ENCODE measurements around the gene OR1J2. TPM values are rescaled to one million over a fixed set of nuclear protein-coding genes. Genes with fewer than 3 reads are reported as not detected.

OR1J2 gene, protein sequence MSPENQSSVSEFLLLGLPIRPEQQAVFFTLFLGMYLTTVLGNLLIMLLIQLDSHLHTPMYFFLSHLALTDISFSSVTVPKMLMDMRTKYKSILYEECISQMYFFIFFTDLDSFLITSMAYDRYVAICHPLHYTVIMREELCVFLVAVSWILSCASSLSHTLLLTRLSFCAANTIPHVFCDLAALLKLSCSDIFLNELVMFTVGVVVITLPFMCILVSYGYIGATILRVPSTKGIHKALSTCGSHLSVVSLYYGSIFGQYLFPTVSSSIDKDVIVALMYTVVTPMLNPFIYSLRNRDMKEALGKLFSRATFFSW
- not detected in 2 replicates for total RNA-seq

DNA sequence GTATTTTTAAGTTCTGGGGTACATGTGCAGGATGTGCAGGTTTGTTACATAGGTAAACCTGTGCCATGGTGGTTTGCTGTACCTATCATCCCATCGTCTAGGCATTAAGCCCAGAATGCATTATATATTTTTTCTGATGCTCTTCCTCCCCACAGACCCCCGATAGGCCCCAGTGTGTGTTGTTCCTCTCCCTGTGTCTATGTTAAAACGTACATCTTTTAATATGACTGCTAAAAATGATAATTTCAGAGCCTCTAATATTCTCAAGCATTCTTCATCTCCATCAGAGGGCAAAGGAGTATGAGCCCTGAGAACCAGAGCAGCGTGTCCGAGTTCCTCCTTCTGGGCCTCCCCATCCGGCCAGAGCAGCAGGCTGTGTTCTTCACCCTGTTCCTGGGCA lies at the start of gene OR1J2:
Gene OR1J2, plus strand, starts transcription at position 301 of the 400 bp plus-strand sequence. Its CDS starts 0 bp downstream, at position 301.

DNA sequence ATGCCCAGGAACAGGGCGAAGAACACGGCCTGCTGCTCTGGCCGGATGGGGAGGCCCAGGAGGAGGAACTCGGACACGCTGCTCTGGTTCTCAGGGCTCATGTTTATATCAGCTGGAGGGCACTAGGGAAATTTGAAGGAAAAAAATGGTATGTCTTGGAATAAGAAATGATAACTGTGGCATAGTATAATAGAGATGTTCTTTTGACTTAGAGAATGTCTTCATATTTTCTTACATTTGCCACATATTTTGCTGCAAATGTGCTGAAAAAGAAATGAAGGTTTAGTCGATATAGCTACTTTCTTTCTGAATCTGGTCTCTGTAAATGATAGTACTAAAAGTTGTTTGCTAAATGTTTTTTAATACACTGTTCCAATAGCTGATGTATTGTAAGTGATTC lies 32.8 kb upstream of the OR1J2 start, which contains the start of gene OR1J1:
Gene OR1J1, minus strand, starts transcription at position 101 of the 400 bp plus-strand sequence. Its CDS starts 0 bp downstream, at position 101.

DNA sequence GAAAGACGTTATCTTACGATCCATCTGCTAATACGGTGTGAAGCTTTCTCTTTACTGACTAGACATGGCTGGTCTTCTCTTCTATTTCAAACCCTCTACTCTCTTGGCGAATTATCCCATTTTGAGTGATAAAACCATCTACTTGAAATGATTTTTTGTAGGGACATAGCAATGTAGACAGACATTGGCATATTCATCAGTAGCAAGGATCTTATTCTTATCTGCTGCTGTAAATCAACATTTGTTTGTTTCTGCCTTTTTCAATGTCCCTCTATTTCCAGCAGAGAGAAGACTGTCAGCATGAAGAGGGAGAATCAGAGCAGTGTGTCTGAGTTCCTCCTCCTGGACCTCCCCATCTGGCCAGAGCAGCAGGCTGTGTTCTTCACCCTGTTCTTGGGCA lies 8.2 kb downstream of the OR1J2 start, which contains the start of gene OR1J4:
Gene OR1J4, plus strand, starts transcription at position 301 of the 400 bp plus-strand sequence. Its CDS starts 0 bp downstream, at position 301.

DNA sequence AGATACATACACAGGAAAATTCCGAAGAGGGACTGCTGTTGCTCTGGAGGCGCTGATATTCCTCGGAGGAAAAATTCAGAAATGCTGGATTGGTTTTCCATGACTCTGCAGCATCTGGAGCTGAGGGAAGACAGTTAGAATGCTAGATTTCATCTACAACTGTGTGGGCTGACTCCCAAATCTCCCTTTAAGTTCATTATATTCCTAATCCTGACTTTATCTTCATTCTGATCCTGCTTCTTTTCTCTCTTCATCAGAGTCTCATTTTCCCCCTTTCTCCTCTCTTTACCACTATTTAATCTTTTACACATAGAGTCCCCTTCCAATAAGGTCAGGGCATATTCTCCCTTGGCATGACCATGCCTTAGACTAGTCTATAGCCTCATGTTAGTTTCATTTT lies 16.6 kb downstream of the OR1J2 start, which contains the start of gene OR1N1:
Gene OR1N1, minus strand, starts transcription at position 101 of the 400 bp plus-strand sequence. Its CDS starts 0 bp downstream, at position 101.

DNA sequence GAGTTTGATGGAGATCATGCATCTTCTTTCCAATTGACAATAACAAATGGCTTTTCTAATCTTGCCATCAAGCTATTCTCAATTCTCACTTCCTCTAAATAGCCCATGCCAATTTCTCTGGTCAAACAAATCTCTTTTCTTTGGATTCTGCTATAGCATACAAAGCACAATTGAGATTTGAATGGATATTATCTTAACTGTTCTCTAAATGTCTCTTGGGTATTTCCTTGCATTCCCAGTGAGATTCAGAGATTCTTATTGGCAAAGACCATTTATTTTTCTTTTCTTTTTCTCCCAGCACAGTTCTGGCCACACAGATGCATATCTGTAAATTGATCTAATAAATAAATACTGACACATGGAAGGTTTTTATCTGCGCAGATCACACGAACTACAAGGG lies 42.2 kb downstream of the OR1J2 start, which contains the start of gene OR1N2:
Gene OR1N2, plus strand, starts transcription at position 301 of the 400 bp plus-strand sequence. CDS start 100 bp downstream, outside the sequence.

Other genes starting within 250 kb of the OR1J2 start
- gene RBM18, start 246.0 kb upstream of the OR1J2 start, total RNA-seq, result 12.6 and 12.8 TPM in 2 replicates
- 16.7 and 21.1 TPM in 2 replicates for gene MRRF, start 245.9 kb upstream of the OR1J2 start, total RNA-seq
- 267 and 340 TPM in 2 replicates for gene PTGS1, start 139.8 kb upstream of the OR1J2 start, total RNA-seq
- not detected in 2 replicates for gene OR1J1, start 32.9 kb upstream of the OR1J2 start, total RNA-seq
- not detected in 2 replicates for gene OR1J4, start 8.3 kb downstream of the OR1J2 start, total RNA-seq
- not detected in 2 replicates for gene OR1N1, start 16.5 kb downstream of the OR1J2 start, total RNA-seq
- not detected in 2 replicates for gene OR1N2, start 42.3 kb downstream of the OR1J2 start, total RNA-seq
- not detected in 2 replicates for gene OR1L8, start 72.6 kb downstream of the OR1J2 start, total RNA-seq
- gene OR1Q1, start 103.9 kb downstream of the OR1J2 start, total RNA-seq, result not detected in 2 replicates
- gene OR1B1, start 146.8 kb downstream of the OR1J2 start, total RNA-seq, result not detected in 2 replicates
- not detected in 2 replicates for gene OR1L1, start 150.9 kb downstream of the OR1J2 start, total RNA-seq
- gene OR1L3, start 164.3 kb downstream of the OR1J2 start, total RNA-seq, result not detected in 2 replicates
- gene OR1L4, start 213.2 kb downstream of the OR1J2 start, total RNA-seq, result not detected in 2 replicates
- not detected in 2 replicates for gene OR1L6, start 231.5 kb downstream of the OR1J2 start, total RNA-seq